GM12878 (cell line): ENCODE data around the gene F2RL3. TPM values are rescaled to one million over a fixed set of nuclear protein-coding genes. Genes with fewer than 3 reads are reported as not detected.

ENCODE experiments used
- BCL11A ChIP-seq: IDR thresholded peaks from 2 replicates; pipeline ENCODE4 v1.6.1; 2011; ENCODE audit warnings: low read depth, low read length
- BRCA1 ChIP-seq: IDR thresholded peaks from 2 replicates; pipeline ENCODE4 v1.6.1; 2011; ENCODE audit warnings: low read depth, low read length, improper control_type of control experiment
- CBFB ChIP-seq: IDR thresholded peaks from 2 replicates; pipeline ENCODE4 v1.6.1; 2016; ENCODE audit warnings: antibody characterized with exemption, low read depth
- IKZF1 ChIP-seq: fragments of 450-650 bp; conservative IDR thresholded peaks from 2 replicates; pipeline ENCODE4 v1.6.1; 2017; ENCODE audit warnings: antibody characterized with exemption, mild to moderate bottlenecking
- KAT2A ChIP-seq: conservative IDR thresholded peaks from 2 replicates; pipeline ENCODE4 v1.6.1; 2011; ENCODE audit warnings: low read depth, low read length; ENCODE audit not compliant: control insufficient read depth
- KLF5 ChIP-seq: fragments of 450-650 bp; IDR thresholded peaks from 2 replicates; pipeline ENCODE4 v1.6.1; 2014; ENCODE audit warnings: mild to moderate bottlenecking; ENCODE audit not compliant: partially characterized antibody
- MEF2B ChIP-seq: fragments of 450-650 bp; IDR thresholded peaks from 2 replicates; pipeline ENCODE4 v1.6.1; 2018; ENCODE audit warnings: mild to moderate bottlenecking, moderate library complexity; ENCODE audit not compliant: partially characterized antibody, poor library complexity, severe bottlenecking
- NFIC ChIP-seq: IDR thresholded peaks from 2 replicates; pipeline ENCODE4 v1.6.1; 2012; ENCODE audit warnings: low read depth, mild to moderate bottlenecking, inconsistent platforms, low read length, moderate library complexity
- NR2C2 ChIP-seq: IDR thresholded peaks from 2 replicates; pipeline ENCODE4 v1.6.1; 2011; ENCODE audit warnings: borderline replicate concordance, low read depth; ENCODE audit not compliant: control insufficient read depth, insufficient read length
- PAX8 ChIP-seq: fragments of 450-650 bp; IDR thresholded peaks from 2 replicates; pipeline ENCODE4 v1.6.1; 2017; ENCODE audit warnings: mild to moderate bottlenecking, moderate library complexity
- RBBP5 ChIP-seq: fragments of 200-600 bp; sonication (generic); conservative IDR thresholded peaks from 2 replicates; pipeline ENCODE4 v1.6.1; 2016
- RFX5 ChIP-seq: IDR thresholded peaks from 2 replicates; pipeline ENCODE4 v1.6.1; 2011; ENCODE audit warnings: low read depth, low read length, improper control_type of control experiment
- STAT3 ChIP-seq: IDR thresholded peaks from 2 replicates; pipeline ENCODE4 v1.6.1; 2011; ENCODE audit warnings: low read depth, low read length, improper control_type of control experiment
- ZNF622 ChIP-seq: fragments of 450-650 bp; IDR thresholded peaks from 2 replicates; pipeline ENCODE4 v1.6.1; 2017; ENCODE audit warnings: mild to moderate bottlenecking, inconsistent platforms
- polyA plus RNA-seq, 11 experiments: library from polyadenylated mRNA; depleted of rRNA in 4 of 11; unstranded in 6 of 11; stranded (reverse) in 5 of 11; fragments of >200 nt; fragmentation: Nextera tagmentation in 4 of 11; fragmentation: Illumina TruSeq in 1 of 11; extraction: Ambion mirVana in 4 of 11; extraction: Trizol in 1 of 11; gene quantifications; 1 replicate in 1 of 11; 2 replicates in 10 of 11; pipeline versions ENCODE4 v1.2.1 to v1.2.3, GENCODE V29; 2011 to 2016; ENCODE audit warnings: inconsistent platforms in 2 of 11, missing spikeins in 2 of 11, low read depth in 1 of 11
- total RNA-seq, 4 experiments: library from RNA; depleted of rRNA in 3 of 4; stranded (reverse); fragments of >200 nt in 3 of 4; fragmentation: Illumina TruSeq in 1 of 4; extraction: Trizol in 1 of 4; gene quantifications; 2 replicates each; pipeline versions ENCODE4 v1.2.1 to v1.2.3, GENCODE V29; 2013 to 2021
- TF ChIP-seq, protein P1 (sequence below): fragments of 450-650 bp; IDR thresholded peaks from 2 replicates; pipeline ENCODE4 v1.6.1; 2017; ENCODE audit warnings: mild to moderate bottlenecking, moderate library complexity
- TF ChIP-seq, protein P2 (sequence below): IDR thresholded peaks from 2 replicates; pipeline ENCODE4 v1.6.1; 2011; ENCODE audit warnings: borderline replicate concordance, low read depth, mild to moderate bottlenecking, moderate library complexity, mixed read lengths, low read length; ENCODE audit not compliant: insufficient read depth; ENCODE audit errors: extremely low read length
- TF ChIP-seq, protein P3 (sequence below): fragments of 450-650 bp; IDR thresholded peaks from 2 replicates; pipeline ENCODE4 v1.6.1; 2017; ENCODE audit warnings: mild to moderate bottlenecking
- TF ChIP-seq, protein P4 (sequence below), 3 experiments: IDR thresholded peaks in 2 of 3; conservative IDR thresholded peaks in 1 of 3; 2 replicates each; pipeline ENCODE4 v1.5.1; 2011; ENCODE audit warnings: low read depth in 3 of 3, low read length in 3 of 3, mild to moderate bottlenecking in 3 of 3, control low read depth in 2 of 3, moderate library complexity in 2 of 3, inconsistent platforms in 1 of 3, mixed read lengths in 1 of 3; ENCODE audit not compliant: control insufficient read depth in 2 of 3, insufficient read depth in 1 of 3; ENCODE audit errors: extremely low read depth in 1 of 3

The F2RL3 gene
- total and polyA plus RNA-seq, 10 of the 15 experiments (the other 5 are each of a cell fraction or from before 2014, with no cell fraction given) = 0.01 to 1.2 (median 0.29) TPM

DNA sequence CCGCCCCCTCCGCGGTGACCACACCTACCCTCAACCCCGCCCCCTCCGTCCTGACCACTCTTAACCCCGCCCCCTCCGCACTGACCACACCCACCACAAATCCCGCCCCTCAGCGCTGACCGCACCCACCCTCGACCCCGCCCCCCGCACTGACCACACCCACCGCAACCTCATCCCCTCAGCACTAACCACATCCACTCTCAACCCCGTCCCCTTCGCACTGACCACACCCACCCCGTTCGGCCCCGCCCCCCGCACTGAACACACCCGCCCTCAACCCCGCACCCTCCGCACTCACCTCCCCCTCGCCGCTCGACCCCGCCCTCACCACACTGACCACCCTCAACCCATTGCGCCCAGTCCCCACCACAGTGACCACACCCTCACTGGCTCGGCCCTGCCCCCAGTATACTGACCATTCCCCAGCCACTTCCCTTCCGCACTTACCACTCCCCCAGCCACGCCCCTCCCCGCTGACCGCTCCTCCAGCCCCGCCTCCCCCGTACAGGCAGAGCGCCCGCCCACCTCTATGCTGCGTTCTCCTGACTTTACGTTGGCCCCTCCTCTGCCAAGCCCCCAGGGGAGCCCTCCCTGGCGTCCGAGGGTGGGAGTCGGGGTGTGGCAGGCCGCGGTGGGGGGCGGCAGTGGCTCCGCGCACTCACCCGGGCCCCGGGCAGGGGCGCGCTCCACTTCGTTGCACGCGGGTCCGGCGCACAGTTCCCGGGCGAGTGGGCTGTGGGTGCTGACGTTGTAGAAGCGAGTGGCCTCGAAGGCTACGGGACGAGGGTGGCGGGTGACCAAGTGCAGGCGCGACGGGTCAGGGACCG lies 8.4 kb downstream of the F2RL3 start (continued):
- TF ChIP-seq PAX8 (no peak), BRCA1 (no peak), CBFB (peak; percentile 68; the same call in 1 of the 2 replicates), MEF2B (peak; percentile 70), NR2C2 (no peak), ZNF622 (no peak), NFIC (no peak), KAT2A (no peak), STAT3 (no peak), KLF5 (no peak), RFX5 (no peak), BCL11A (no peak), RBBP5 (no peak), IKZF1 (0 out of 2 replicates have a peak, but pooled peaks have one; percentile 19)
- TF ChIP-seq, protein P1, sequence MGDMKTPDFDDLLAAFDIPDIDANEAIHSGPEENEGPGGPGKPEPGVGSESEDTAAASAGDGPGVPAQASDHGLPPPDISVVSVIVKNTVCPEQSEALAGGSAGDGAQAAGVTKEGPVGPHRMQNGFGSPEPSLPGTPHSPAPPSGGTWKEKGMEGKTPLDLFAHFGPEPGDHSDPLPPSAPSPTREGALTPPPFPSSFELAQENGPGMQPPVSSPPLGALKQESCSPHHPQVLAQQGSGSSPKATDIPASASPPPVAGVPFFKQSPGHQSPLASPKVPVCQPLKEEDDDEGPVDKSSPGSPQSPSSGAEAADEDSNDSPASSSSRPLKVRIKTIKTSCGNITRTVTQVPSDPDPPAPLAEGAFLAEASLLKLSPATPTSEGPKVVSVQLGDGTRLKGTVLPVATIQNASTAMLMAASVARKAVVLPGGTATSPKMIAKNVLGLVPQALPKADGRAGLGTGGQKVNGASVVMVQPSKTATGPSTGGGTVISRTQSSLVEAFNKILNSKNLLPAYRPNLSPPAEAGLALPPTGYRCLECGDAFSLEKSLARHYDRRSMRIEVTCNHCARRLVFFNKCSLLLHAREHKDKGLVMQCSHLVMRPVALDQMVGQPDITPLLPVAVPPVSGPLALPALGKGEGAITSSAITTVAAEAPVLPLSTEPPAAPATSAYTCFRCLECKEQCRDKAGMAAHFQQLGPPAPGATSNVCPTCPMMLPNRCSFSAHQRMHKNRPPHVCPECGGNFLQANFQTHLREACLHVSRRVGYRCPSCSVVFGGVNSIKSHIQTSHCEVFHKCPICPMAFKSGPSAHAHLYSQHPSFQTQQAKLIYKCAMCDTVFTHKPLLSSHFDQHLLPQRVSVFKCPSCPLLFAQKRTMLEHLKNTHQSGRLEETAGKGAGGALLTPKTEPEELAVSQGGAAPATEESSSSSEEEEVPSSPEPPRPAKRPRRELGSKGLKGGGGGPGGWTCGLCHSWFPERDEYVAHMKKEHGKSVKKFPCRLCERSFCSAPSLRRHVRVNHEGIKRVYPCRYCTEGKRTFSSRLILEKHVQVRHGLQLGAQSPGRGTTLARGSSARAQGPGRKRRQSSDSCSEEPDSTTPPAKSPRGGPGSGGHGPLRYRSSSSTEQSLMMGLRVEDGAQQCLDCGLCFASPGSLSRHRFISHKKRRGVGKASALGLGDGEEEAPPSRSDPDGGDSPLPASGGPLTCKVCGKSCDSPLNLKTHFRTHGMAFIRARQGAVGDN = peak; percentile 84
- TF ChIP-seq, protein P2, sequence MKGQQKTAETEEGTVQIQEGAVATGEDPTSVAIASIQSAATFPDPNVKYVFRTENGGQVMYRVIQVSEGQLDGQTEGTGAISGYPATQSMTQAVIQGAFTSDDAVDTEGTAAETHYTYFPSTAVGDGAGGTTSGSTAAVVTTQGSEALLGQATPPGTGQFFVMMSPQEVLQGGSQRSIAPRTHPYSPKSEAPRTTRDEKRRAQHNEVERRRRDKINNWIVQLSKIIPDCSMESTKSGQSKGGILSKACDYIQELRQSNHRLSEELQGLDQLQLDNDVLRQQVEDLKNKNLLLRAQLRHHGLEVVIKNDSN = no peak
- TF ChIP-seq, protein P3, sequence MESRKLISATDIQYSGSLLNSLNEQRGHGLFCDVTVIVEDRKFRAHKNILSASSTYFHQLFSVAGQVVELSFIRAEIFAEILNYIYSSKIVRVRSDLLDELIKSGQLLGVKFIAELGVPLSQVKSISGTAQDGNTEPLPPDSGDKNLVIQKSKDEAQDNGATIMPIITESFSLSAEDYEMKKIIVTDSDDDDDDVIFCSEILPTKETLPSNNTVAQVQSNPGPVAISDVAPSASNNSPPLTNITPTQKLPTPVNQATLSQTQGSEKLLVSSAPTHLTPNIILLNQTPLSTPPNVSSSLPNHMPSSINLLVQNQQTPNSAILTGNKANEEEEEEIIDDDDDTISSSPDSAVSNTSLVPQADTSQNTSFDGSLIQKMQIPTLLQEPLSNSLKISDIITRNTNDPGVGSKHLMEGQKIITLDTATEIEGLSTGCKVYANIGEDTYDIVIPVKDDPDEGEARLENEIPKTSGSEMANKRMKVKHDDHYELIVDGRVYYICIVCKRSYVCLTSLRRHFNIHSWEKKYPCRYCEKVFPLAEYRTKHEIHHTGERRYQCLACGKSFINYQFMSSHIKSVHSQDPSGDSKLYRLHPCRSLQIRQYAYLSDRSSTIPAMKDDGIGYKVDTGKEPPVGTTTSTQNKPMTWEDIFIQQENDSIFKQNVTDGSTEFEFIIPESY = no peak
- TF ChIP-seq, protein P4, sequence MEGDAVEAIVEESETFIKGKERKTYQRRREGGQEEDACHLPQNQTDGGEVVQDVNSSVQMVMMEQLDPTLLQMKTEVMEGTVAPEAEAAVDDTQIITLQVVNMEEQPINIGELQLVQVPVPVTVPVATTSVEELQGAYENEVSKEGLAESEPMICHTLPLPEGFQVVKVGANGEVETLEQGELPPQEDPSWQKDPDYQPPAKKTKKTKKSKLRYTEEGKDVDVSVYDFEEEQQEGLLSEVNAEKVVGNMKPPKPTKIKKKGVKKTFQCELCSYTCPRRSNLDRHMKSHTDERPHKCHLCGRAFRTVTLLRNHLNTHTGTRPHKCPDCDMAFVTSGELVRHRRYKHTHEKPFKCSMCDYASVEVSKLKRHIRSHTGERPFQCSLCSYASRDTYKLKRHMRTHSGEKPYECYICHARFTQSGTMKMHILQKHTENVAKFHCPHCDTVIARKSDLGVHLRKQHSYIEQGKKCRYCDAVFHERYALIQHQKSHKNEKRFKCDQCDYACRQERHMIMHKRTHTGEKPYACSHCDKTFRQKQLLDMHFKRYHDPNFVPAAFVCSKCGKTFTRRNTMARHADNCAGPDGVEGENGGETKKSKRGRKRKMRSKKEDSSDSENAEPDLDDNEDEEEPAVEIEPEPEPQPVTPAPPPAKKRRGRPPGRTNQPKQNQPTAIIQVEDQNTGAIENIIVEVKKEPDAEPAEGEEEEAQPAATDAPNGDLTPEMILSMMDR (IDR thresholded peaks at IDR 0.05 in 2 of 3, conservative IDR thresholded peaks at IDR 0.05 in 1 of 3; ENCODE audit: control insufficient read depth in 2 of 3, extremely low read depth in 1 of 3, insufficient read depth in 1 of 3, low read depth in 3 of 3, low read length in 3 of 3) = no peak
